IPS DF 6.9 (cell line): Measurements from ENCODE around the gene KIF3A.

Source experiments
- DNase-seq: peaks from one replicate; pipeline ENCODE4 v3.0.0-alpha.2; 2013; ENCODE audit warnings: low read depth, low spot score
- H3K27ac ChIP-seq: one replicate; pipeline ENCODE4 v1.5.1; 2013; ENCODE audit warnings: low read length, control low read depth
- H3K27me3 ChIP-seq: 2 replicates; pipeline ENCODE4 v1.6.1; 2013; ENCODE audit warnings: mild to moderate bottlenecking, low read length; ENCODE audit not compliant: control insufficient read depth, insufficient read depth
- H3K36me3 ChIP-seq: 2 replicates; pipeline ENCODE4 v1.6.1; 2013; ENCODE audit warnings: low read length; ENCODE audit not compliant: control insufficient read depth, insufficient read depth
- H3K4me1 ChIP-seq: 2 replicates; pipeline ENCODE4 v1.6.1; 2013; ENCODE audit warnings: low read length; ENCODE audit not compliant: control insufficient read depth, insufficient read depth
- H3K4me3 ChIP-seq: 2 replicates; pipeline ENCODE4 v1.5.1; 2013; ENCODE audit warnings: mild to moderate bottlenecking, low read length
- H3K9me3 ChIP-seq: 2 replicates; pipeline ENCODE4 v1.6.1; 2013; ENCODE audit warnings: low read length, inconsistent platforms; ENCODE audit not compliant: control insufficient read depth, insufficient read depth
- WGBS: extraction: QIAGEN DNeasy Blood & Tissue Kit; methylation state at CpG from one replicate; pipeline ENCODE4 v1.1.7; 2013; ENCODE audit warnings: mixed read lengths, missing lambda C conversion rate; ENCODE audit not compliant: insufficient read length, insufficient coverage; 5-methylcytosine and 5-hydroxymethylcytosine counted together

Gene KIF3A

DNA sequence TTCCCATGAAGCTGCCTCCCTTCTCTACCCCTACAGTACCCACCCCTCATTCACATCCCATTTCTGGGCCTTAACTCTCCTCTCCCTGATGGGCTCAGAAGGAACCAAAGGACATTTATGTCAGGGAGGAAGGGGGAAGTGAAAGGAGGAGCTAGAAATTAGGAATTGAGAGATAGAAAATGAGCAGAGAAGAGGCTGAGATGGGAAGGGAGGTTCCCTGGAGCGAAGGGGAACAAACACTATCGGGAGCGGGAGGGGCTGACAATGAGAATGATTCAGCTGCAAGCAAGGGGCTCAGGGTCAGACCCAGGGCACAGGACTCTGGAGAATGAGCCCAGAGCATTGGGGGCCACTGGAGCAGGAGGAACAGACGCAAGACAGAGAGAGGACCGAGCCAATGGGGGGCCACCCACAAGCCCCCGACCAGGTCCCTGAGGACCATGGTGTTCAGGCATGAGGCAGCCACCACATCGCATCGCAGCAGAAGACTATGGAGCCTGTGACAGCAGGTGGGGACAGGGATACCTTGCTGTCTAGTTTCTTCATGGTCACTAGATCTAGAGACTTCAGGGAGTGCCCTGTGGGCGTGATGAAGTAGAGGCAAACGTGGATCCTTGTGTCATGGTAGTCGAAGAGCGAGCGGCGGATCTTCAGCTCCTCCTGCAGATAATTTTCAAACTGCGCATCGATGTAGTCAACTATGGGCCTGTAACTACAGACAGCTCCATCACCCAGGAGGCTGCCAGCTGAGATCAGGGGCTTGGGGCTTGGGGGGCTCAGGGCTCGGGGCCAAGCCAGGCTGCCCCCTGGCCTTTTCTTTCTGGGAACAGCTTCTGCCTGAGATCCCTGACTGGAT lies 26.1 kb upstream of the KIF3A start:
- no peak overlapping the region for H3K4me3 ChIP-seq
- no peaks in the 10 kb centered on the region for H3K9me3 ChIP-seq
- no peaks in the 10 kb centered on the region for H3K27me3 ChIP-seq
- no peaks in the 10 kb centered on the region for H3K4me1 ChIP-seq
- DNase-seq: no peak
- no CpG with 5 or more reads among the region's 17 CpGs for whole genome bisulfite sequencing
- no peak overlapping the region for H3K27ac ChIP-seq
- H3K36me3 ChIP-seq: no peaks in the 10 kb centered on the region

DNA sequence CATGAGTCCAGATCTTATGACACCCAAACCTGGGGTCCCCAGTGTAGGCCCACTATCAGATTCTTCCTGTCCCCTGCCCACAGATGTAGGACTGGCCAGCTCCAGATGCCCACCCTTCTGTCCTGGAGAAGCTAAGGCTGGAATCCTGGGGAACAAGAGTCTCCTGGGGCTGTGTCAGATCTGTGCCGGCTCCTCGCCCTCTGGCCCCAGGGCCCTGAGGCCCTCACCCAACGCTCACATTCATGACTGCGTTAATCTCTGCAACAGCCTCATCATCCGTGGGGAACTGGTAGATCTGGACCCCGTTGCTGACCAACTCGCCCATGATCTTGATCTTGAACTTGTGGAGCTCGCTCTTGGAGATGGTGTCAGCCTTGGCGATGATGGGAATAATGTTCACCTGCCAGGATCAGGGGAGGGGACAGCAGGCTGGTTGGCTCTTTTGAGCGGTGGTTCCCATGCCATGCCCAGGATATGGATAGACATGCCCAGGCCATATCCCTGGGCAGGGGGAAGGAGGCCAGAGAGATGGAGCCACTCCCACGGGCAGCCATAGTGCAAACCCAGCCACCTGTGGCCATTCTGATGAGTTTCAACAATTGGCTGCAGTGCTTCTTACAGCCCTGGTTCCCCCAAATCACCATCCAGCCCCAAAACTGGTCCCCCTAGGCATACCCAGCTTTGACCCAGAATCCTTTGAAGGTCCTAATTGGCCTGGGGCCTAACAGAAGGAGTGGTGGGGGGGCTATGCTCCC lies 25.1 kb upstream of the KIF3A start:
- DNase-seq: no peak
- no peak overlapping the region for H3K27ac ChIP-seq
- H3K36me3 ChIP-seq: no peaks in the 10 kb centered on the region
- H3K9me3 ChIP-seq: no peaks in the 10 kb centered on the region
- no peaks in the 10 kb centered on the region for H3K4me1 ChIP-seq
- WGBS: no CpG with 5 or more reads among the region's 11 CpGs
- H3K4me3 ChIP-seq: no peak overlapping the region
- H3K27me3 ChIP-seq: no peaks in the 10 kb centered on the region

GRCh38 chr5:132761321-132762240 lies 24.2 kb upstream of the KIF3A start:
- no CpG with 5 or more reads among the region's 22 CpGs for WGBS
- no peaks in the 10 kb centered on the region for H3K36me3 ChIP-seq
- H3K27me3 ChIP-seq: no peaks in the 10 kb centered on the region
- no peak overlapping the region for H3K4me3 ChIP-seq
- H3K27ac ChIP-seq: no peak overlapping the region
- no peak for DNase-seq
- no peaks in the 10 kb centered on the region for H3K4me1 ChIP-seq
- no peaks in the 10 kb centered on the region for H3K9me3 ChIP-seq

DNA sequence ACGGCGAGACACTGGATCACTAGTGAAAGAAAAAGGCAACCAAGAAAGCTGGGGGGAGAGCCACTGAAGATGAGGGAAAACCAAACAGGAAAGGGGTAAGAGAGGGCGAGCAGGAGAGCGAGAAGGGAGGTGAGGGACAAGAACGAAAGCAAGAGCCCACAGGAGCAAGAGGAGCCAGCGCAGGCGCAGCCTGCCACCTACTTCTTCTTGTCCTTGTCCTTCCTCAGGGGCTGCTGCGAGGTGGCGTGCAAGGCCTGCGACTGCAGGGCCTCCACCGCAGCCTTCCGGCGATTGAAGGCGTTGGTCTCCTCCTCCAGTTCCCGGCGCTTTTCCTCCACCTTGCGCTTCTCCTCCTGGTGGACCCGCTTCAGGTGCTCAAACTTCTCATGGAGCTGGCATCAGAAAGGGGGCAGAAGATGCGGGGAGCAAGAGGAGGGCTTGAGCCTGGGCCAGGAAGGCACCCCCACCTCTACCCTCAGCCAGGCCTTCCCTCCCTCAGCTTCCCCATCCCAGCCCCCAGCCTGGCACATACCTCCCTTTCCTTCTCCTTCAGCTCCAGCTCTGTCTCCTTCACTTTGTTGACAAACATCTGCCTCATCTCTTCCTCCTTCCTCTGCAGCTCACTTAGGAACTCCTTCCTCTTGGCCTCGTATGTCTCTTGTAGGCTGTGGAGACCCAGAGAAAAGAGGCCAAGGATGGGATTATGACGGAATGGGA lies 23.4 kb upstream of the KIF3A start:
- Histone ChIP-seq H3K4me1 (no peaks in the 10 kb centered on the region), H3K27ac (no peak overlapping the region), H3K36me3 (no peaks in the 10 kb centered on the region), H3K27me3 (no peaks in the 10 kb centered on the region), H3K4me3 (no peak overlapping the region), H3K9me3 (no peaks in the 10 kb centered on the region)
- no peak for DNase-seq
- WGBS: no CpG with 5 or more reads among the region's 21 CpGs

- no peaks in the 10 kb centered on the region for H3K4me1 ChIP-seq
- no peaks in the 10 kb centered on the region for H3K27me3 ChIP-seq
- no peaks in the 10 kb centered on the region for H3K9me3 ChIP-seq
- H3K27ac ChIP-seq: no peak overlapping the region
- H3K4me3 ChIP-seq: no peak overlapping the region
- no peak for DNase-seq
- no peaks in the 10 kb centered on the region for H3K36me3 ChIP-seq
- WGBS: no CpG with 5 or more reads among the region's 12 CpGs
Observed at GRCh38 chr5:132760049-132760420, 22.7 kb upstream of the KIF3A start.

DNA sequence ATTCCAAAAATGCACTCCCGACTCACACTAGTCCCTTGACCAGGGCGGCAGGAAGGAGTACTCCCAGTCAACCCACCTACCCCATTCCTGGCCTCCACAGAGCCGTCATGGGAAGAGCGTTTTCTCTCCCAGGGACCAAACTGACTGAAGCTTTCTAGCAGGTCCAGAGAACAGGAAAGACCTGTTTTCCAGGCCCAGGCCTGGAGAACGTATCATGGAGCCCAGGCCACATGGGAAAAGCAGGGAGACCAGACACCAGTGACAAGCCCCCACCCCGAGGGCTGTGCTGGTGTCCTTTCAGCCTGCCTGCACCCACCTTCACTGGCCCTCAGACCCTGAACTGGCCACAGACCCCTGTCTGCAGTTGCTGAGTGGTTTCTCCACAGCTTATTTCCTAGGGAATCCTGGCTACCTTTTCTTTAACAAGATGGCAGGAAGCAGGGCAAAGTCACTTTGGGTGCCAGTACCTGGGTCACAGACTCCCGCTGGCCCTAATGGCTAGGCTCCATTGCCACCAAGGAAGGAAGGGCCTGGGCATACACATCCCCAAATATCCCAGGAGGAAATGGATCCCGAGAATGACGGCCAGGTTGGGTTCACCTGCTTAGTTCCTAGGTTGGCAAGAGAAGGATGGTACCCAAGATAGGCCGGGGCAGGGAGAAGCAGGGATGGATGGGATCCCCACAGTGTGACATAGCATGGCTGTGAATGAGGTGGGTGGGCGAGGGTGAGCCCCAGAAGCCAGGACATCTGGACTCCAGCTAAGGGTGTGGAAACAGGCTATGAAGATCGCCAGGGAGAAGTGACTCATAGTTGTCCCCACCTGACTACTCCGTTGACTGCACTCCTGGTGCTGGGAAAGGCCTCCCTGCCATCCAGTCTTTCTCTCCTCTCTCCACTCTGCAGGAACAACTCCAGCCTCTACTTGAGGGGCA lies 22.0 kb upstream of the KIF3A start:
- H3K4me3 ChIP-seq: no peak overlapping the region
- no peak for DNase-seq
- no peaks in the 10 kb centered on the region for H3K9me3 ChIP-seq
- no peaks in the 10 kb centered on the region for H3K4me1 ChIP-seq
- no peaks in the 10 kb centered on the region for H3K27me3 ChIP-seq
- H3K36me3 ChIP-seq: no peaks in the 10 kb centered on the region
- no peak overlapping the region for H3K27ac ChIP-seq
- WGBS: no CpG with 5 or more reads among the region's 13 CpGs

GRCh38 chr5:132758451-132758850 lies 21.1 kb upstream of the KIF3A start:
- no peak for DNase-seq
- no peaks in the 10 kb centered on the region for H3K9me3 ChIP-seq
- H3K27ac ChIP-seq: no peak overlapping the region
- no peaks in the 10 kb centered on the region for H3K36me3 ChIP-seq
- no peak overlapping the region for H3K4me3 ChIP-seq
- H3K27me3 ChIP-seq: no peaks in the 10 kb centered on the region
- H3K4me1 ChIP-seq: no peaks in the 10 kb centered on the region
- WGBS: no CpG with 5 or more reads among the region's 13 CpGs

- no peak for DNase-seq
- Histone ChIP-seq H3K4me1 (no peaks in the 10 kb centered on the region), H3K9me3 (no peaks in the 10 kb centered on the region), H3K27ac (no peak overlapping the region), H3K27me3 (no peaks in the 10 kb centered on the region; the same call in 1 of the 2 replicates), H3K4me3 (no peak overlapping the region), H3K36me3 (no peaks in the 10 kb centered on the region)
- no CpG with 5 or more reads among the region's 5 CpGs for WGBS
Observed at GRCh38 chr5:132756542-132756941, 19.2 kb upstream of the KIF3A start.

DNA sequence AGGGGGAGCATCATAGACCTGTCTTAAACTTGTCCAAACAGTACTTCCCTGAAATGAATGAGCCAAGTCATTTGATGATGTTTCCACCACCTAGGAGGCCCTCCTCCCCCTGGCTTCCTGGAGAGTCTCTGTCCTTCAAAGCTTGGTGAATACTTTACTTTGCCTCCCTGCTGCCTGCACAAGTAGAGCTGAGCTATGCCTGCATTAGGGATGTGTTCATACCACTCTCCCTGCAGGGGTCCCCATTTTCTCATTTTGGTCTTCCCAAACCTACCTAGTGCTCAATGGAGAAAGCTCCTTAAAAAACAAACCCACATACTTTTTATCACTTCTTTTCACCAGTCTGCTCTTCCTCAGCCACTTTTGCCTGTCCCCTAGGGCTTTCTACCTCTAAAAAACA lies 17.6 kb upstream of the KIF3A start:
- no peak overlapping the region for H3K4me3 ChIP-seq
- no peak for DNase-seq
- no peaks in the 10 kb centered on the region for H3K9me3 ChIP-seq
- H3K27ac ChIP-seq: no peak overlapping the region
- no peaks in the 10 kb centered on the region; the same call in 1 of the 2 replicates for H3K27me3 ChIP-seq
- no peaks in the 10 kb centered on the region for H3K4me1 ChIP-seq
- H3K36me3 ChIP-seq: no peaks in the 10 kb centered on the region
